ENCODE data around the gene POU3F1. TPM values are rescaled to one million over a fixed set of nuclear protein-coding genes. Genes with fewer than 3 reads are reported as not detected.
A peak's percentile ranks its signal among the peaks of the same experiment; 100 is the strongest.

POU3F1 gene
- 0.27 TPM for total RNA-seq

- no peak for DNase-seq (ENCODE audit: low read depth in 2 of 3, low spot score in 2 of 3)
Measured at GRCh38 chr1:38046333-38046883, at the start of gene POU3F1. TSS of gene POU3F1 (minus strand) at chr1:38046793. CDS start at chr1:38046743, 50 bp downstream.

- no peak for DNase-seq (ENCODE audit: low read depth in 2 of 3, low spot score in 2 of 3)
Measured at GRCh38 chr1:38095454-38095931, 48.9 kb upstream of the POU3F1 start.

DNA sequence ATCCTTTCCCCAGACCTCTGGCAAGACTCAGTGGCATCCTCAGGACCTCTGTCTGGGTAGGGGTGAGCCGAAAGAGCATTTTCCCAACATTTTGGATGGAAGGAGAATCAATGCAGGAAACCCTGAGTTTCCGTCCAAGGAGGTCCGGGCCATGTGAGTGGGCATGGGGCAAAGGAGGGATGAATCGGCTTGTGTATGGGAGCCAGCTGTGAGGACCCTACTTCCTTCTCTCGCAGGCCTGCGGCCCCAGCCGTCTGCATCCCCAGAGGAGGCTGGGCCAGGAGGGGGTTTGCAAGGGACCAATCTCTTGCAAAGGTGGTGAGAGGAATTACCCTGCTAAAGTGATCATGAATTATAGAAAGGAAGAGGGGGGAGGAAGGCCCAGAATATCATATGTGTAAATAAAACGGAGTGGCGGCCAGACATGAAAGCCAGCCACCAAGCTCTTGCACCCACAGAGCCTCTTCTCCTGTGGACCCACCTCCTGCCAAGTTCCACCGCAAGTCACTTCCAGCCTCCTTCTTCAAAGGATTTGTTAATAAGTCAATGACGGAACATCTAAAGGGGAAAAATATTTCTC lies 48.2 kb upstream of the POU3F1 start:
- peak in 2 of 3 donors; percentile 14 to 31 for DNase-seq (ENCODE audit: low read depth in 2 of 3, low spot score in 2 of 3)

DNA sequence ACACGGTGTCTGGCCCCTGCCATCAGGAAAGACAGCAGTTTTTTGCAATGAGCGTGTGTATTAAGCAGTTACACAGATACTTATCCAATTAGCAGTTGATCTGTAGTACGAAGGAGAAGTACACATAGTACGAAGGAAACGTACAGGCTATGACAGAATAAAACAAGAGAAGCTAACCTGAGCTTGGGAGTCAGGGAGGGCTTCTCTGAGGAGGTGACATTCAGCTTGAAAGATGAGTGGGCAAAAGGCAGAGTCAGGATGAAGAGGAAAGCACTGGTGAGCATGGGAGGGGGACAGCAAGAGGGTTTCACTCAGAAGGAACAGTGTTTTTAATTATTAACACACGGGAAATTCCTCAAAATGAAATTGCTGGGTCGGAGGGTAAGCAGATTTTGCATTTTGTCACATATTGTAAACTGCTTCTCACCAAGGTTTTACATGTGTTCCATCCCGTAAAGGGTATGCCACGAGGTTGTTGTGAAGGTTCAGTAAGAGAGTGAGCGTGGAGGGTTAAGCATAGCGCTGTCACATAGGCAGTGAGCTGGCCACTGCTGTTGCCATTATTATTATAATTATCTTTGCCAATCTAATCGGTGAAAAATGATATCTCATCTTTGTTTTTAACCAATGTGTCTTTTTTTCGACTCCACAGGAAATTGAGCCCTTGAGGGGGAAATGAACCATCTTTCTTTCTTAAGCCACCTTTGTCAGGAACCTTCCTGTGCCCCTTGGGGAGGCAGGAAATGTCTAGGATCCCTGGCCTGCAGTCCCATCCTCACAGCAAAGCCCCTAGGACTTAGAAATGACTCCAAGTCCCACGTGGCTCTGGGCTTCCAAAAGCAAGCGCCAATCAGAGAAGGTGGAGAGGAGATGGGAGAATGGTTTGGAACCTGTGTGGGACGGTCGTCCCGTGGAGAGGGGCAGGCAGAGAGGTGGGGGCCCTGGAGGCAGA lies 47.3 kb upstream of the POU3F1 start:
- no peak for DNase-seq (ENCODE audit: low read depth in 2 of 3, low spot score in 2 of 3)

- DNase-seq (ENCODE audit: low read depth in 2 of 3, low spot score in 2 of 3), result no peak
Measured at GRCh38 chr1:38092256-38092655, 45.7 kb upstream of the POU3F1 start.

- DNase-seq (ENCODE audit: low read depth in 2 of 3, low spot score in 2 of 3), result no peak
Measured at GRCh38 chr1:38090796-38091195, 44.2 kb upstream of the POU3F1 start.

DNA sequence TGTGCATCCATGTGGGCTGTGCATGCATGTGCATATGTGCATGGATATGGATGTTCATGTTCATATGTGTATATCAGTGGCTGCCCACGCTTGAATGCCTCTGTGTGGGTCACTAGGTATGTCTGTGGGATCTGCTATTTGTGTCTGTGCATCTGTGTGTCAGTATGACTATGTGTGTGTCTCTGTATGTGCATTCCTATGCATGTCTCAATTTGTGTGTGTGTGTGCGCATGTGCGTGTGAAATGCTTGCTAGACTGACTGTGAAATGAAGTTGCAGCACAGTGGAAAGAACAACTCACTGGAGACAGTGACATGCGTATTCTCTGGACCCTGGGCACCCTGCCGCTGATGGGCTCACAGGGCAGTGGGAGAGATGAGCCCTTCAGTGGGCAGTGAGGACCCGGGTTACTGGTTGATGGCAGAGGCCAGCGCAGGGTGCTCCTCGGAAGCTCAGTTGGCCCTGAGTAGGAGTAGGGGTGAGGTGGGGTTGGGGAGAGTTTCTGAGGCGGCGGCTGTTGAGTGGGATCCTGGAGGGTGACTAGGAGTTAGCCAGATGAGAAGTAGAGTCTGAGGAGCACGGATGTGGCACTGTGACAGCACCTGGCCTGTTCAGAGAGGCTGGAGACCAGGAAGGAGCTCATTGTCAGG lies 43.2 kb upstream of the POU3F1 start:
- no peak for DNase-seq (ENCODE audit: low read depth in 2 of 3, low spot score in 2 of 3)

DNA sequence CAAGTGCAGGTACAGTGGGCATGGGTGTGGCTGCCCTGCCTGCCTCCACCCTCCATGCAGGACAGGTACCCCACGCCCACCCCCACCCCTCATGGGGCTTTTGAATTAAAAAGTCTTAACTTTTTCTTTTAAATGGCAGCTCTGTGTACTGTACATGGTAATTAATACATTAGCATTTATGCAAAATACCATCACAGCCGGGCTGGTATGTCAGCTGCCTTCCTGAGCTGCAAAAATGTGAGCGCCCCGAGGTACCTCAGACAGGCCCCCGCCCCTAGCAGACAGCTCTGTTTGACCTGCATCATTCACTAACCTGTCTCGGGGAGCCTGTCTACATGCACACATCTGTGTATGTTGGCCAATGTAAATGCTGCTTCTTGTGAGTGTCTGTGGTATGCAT lies 42.2 kb upstream of the POU3F1 start:
- DNase-seq (ENCODE audit: low read depth in 2 of 3, low spot score in 2 of 3), result no peak

DNA sequence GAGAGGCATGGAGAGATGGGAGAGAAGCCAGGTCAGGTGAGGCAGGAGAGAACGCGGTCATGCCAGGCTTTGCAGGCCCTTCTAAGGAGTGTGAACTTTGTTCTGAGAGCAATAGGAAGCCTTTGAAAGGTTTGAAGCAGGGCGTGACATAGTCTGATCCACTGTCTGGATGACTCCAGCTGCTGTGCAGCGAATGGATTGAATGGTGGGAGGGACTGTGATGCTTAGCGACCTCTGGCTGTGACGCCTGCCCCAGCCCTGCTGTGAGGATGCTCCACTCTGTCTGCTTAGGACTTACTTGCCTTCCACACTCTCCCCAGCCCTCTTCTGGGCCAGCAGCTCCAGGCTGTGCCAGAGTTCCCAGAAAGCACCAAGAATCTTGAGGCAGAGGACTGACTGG lies 41.8 kb upstream of the POU3F1 start:
- no peak for DNase-seq (ENCODE audit: low read depth in 2 of 3, low spot score in 2 of 3)

DNA sequence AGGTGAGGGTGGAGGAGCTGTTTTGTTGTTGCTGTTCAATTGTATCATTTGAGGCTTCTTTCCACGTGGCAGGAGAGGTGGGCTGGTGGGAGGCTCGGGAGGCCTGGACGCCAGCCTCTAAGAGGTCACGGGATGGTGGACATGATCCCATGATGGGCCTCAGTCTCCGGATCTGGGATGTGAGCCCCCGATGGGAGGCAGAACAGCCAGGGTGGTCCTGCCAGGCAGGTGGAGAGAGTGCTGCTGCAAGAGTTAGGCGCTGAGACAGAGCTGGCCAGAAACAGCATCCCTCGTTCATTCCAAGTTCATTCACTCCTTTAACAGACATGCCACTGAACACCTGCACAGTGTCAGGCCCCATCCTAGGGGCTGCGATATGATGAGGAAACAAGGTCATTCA lies 41.1 kb upstream of the POU3F1 start:
- DNase-seq (ENCODE audit: low read depth in 2 of 3, low spot score in 2 of 3), result no peak

DNA sequence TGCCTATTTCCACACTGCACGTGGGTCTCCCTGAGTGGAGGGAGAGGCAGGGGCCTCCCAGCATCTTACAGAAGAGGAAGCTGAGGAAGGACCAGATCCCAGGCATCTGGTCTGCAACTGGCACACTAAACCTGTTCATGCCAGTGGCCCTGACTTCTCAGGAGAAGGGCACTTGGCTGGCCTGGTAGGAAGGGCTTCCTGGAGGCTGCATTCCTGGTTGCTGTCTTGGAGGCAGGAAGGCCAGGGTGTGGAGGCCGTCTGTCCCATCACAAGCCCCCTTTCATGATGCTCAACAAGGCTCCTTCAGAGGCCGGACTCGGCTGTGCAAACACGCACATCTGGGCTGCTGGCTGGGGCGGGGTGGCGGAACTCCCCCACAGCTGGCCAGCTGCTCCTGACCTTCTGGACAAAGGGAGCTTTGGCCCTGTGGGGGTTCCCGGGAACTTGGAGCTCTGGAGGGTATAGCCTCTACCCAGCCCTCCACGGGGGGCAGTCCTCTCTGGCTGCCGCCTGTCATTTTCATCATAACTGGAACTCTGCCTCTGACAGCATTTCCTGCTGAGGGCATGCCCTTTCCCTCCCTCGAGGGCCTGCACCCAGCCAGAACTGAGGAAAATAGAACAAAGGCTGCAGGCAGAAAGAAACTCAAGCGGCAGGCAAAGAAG lies 39.2 kb upstream of the POU3F1 start:
- no peak for DNase-seq (ENCODE audit: low read depth in 2 of 3, low spot score in 2 of 3)

DNA sequence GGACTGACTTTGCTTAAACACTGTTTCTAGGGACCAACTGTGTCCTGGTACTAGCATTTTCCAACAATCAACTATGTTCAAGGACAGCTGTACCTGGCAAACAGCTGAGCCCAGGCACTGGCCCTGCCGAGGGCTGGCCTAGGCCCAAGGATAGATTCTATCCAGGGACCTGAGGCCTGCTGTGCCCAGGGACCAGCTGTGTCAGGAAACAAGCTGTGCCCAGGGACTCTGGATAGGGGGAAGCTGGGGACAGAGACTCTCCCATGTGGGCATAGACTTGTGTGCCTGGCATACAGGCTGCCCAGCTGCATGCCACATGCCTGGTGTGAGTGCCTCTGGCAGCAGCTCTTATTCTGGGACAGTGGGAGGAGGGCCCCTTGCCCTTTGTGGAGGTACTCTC lies 38.1 kb upstream of the POU3F1 start:
- DNase-seq (ENCODE audit: low read depth in 2 of 3, low spot score in 2 of 3), result no peak

GRCh38 chr1:38084113-38084512 lies 37.5 kb upstream of the POU3F1 start:
- DNase-seq (ENCODE audit: low read depth in 2 of 3, low spot score in 2 of 3), result no peak

GRCh38 chr1:38083541-38083940 lies 36.9 kb upstream of the POU3F1 start:
- no peak for DNase-seq (ENCODE audit: low read depth in 2 of 3, low spot score in 2 of 3)

- no peak for DNase-seq (ENCODE audit: low read depth in 2 of 3, low spot score in 2 of 3)
Measured at GRCh38 chr1:38082769-38083263, 36.2 kb upstream of the POU3F1 start.

DNA sequence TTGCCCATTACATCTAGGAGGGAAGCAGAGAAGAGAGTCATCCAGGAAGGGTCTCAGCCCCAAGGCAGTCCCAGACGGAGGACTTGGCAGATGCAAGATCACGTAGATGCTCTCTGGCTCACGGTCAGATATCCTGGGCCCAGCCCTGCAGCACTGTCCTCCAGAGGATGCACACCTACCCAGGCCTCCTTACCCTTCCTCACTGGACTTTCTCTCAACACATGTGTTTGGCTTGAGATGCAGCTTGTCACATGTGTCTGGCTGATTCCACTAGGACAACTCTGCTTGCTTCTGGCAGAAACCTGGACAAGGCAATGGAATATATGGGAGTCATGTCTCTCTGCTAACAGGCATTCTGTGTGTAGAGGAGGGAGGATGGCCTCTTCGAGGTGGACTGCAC lies 32.4 kb upstream of the POU3F1 start:
- no peak for DNase-seq (ENCODE audit: low read depth in 2 of 3, low spot score in 2 of 3)

DNA sequence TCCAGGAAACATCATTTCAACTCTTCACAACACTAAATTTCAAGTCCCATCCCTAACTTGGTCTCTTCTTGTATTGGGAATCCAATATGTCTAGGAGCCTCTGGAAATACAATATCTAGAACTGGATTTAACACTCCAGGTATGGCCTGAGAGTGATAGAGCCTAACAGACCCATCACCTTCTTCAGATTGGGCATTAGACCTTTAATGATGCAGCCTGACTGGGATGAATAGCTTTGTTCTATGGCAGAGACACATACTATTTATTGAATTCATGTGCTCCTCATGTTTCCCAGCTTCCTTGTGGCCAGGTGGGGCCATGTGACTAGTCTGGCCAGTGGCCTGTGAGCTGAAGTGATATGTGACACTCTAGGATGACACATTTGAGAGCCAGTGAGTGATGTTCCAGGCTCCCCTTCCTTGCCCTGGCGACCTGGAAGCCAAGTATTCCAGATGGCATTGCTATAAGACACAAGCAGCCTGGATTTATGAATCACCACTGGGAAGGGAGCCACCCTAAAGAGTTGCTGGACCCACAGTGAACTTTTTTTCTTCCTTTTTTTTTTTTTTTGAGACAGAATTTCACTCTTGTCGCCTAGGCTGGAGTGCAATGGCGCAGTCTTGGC lies 31.0 kb upstream of the POU3F1 start:
- no peak for DNase-seq (ENCODE audit: low read depth in 2 of 3, low spot score in 2 of 3)

GRCh38 chr1:38076455-38076854 lies 29.9 kb upstream of the POU3F1 start:
- no peak for DNase-seq (ENCODE audit: low read depth in 2 of 3, low spot score in 2 of 3)

GRCh38 chr1:38076038-38076437 lies 29.4 kb upstream of the POU3F1 start:
- peak in 2 of 3 donors; percentile 12 to 46 for DNase-seq (ENCODE audit: low read depth in 2 of 3, low spot score in 2 of 3)

DNA sequence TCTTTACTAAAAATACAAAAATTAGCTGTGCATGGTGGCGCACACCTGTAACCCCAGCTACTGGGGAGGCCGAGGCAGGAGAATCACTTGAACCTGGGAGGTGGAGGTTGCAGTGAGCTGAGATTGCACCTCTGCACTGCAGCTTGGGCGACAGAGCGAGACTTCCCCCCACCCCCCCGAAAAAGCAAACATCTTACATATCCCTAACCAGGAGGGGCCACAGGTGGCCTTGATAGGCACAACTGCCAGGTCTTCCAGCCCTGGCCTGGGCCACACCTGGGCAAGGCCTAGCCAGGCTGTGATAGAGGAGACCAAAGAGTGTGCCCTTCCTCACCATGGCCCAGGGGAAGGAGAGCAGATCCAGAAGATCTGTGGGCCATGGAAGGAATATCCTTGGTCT lies 28.6 kb upstream of the POU3F1 start:
- no peak for DNase-seq (ENCODE audit: low read depth in 2 of 3, low spot score in 2 of 3)

Measured in hematopoietic multipotent progenitor cell (in vitro differentiated cells).